GM18498 (cell line): ENCODE measurements around the gene BCKDHA.
"Not testable (repeated sequence)": the region's sequence is repeated elsewhere in the genome, so short reads cannot be mapped to it uniquely, and the experiment has no call there.

Source experiments
- ATAC-seq: cut with Tn5 transposase; IDR thresholded peaks from one replicate; pipeline ENCODE4 v1.9.1; 2021; ENCODE audit warnings: mild to moderate bottlenecking, moderate library complexity; ENCODE audit not compliant: unreplicated experiment

The BCKDHA gene

GRCh38 chr19:41424335-41425173 lies 26.9 kb downstream of the BCKDHA start:
- no peak for ATAC-seq

- no peak for ATAC-seq
Measured at GRCh38 chr19:41425174-41426115, 27.8 kb downstream of the BCKDHA start.

GRCh38 chr19:41426116-41426841 lies 28.7 kb downstream of the BCKDHA start:
- no peak for ATAC-seq

- ATAC-seq: no peak
Measured at GRCh38 chr19:41426952-41427646, 29.5 kb downstream of the BCKDHA start, which contains the start of gene B3GNT8. Gene B3GNT8 (minus strand): TSS chr19:41427374. CDS start chr19:41426778, 596 bp downstream.

- no peak for ATAC-seq
Measured at GRCh38 chr19:41427647-41428480, 30.2 kb downstream of the BCKDHA start.

GRCh38 chr19:41428481-41428859 lies 30.9 kb downstream of the BCKDHA start:
- no peak for ATAC-seq

GRCh38 chr19:41430922-41431321 lies 33.3 kb downstream of the BCKDHA start:
- no peak for ATAC-seq

- no peak for ATAC-seq
Measured at GRCh38 chr19:41431426-41432386, 34.1 kb downstream of the BCKDHA start.

- ATAC-seq: no peak
Measured at GRCh38 chr19:41433171-41433570, 35.6 kb downstream of the BCKDHA start.

- no peak for ATAC-seq
Measured at GRCh38 chr19:41434450-41434849, 36.8 kb downstream of the BCKDHA start.

GRCh38 chr19:41435376-41435775 lies 37.8 kb downstream of the BCKDHA start:
- not testable (repeated sequence) for ATAC-seq

GRCh38 chr19:41435936-41436673 lies 38.5 kb downstream of the BCKDHA start:
- no peak for ATAC-seq

- ATAC-seq: no peak
Measured at GRCh38 chr19:41436674-41436951, 39.0 kb downstream of the BCKDHA start.

GRCh38 chr19:41437944-41438574 lies 40.4 kb downstream of the BCKDHA start:
- no peak for ATAC-seq

GRCh38 chr19:41439441-41440222 lies 42.0 kb downstream of the BCKDHA start, which contains the start of gene DMAC2:
Gene DMAC2 (minus strand): TSS chr19:41439912. CDS start chr19:41439899, 13 bp downstream.
- peak; percentile 94 for ATAC-seq

GRCh38 chr19:41441321-41441945 lies 43.8 kb downstream of the BCKDHA start:
- no peak for ATAC-seq
